Endothelial cell of umbilical vein (primary cell): ENCODE results near the gene BLTP3A. TPM values are rescaled to one million over a fixed set of nuclear protein-coding genes. Genes with fewer than 3 reads are reported as not detected.

Experiments
- BruUV-seq: library from RNA; stranded (reverse); fragments of 400-500 nt; replicated peaks from 2 replicates; lab custom pipeline; 2021; lab: Mats Ljungman, UMichigan
- CTCF ChIA-PET: fragments of 300-600, 350-600 bp; sonication (Branson Sonifier 250); formaldehyde crosslinking; loops from one replicate; lab custom pipeline; 2021; ENCODE audit warnings: antibody characterized with exemption, inconsistent platforms; lab: Charles Lee
- POLR2A ChIA-PET: fragments of 300-600, 350-600 bp; sonication (Branson Sonifier 250); formaldehyde crosslinking; loops from one replicate; lab custom pipeline; 2021; ENCODE audit warnings: antibody characterized with exemption, inconsistent platforms; lab: Charles Lee
- DNase-seq: peaks from one replicate; pipeline ENCODE4 v3.0.0-alpha.2; 2011; ENCODE audit warnings: low read depth, low spot score
- FAIRE-seq: peaks from 2 replicates; lab custom pipeline; 2011; peaks lifted over from hg19 to GRCh38; lab: Jason Lieb, UNC
- H2AFZ ChIP-seq: 2 replicates; pipeline ENCODE4 v1.6.0; 2012; ENCODE audit warnings: low read depth, low read length, control low read depth, inconsistent platforms
- H3K27ac ChIP-seq: 2 replicates; pipeline ENCODE4 v1.5.1; 2011; ENCODE audit warnings: low read depth, mild to moderate bottlenecking, control low read depth, low read length, moderate library complexity; ENCODE audit not compliant: insufficient read depth
- H3K27me3 ChIP-seq, 2 experiments: 2 replicates each; pipeline versions ENCODE4 v1.6.0 to v1.6.1; 2011; ENCODE audit warnings: low read length in 2 of 2, mixed read lengths in 1 of 2; ENCODE audit not compliant: control insufficient read depth in 2 of 2, insufficient read depth in 2 of 2
- H3K36me3 ChIP-seq, 2 experiments: 2 replicates in 1 of 2; 3 replicates in 1 of 2; pipeline ENCODE4 v1.5.1; 2011; ENCODE audit warnings: low read length in 2 of 2, mild to moderate bottlenecking in 1 of 2, moderate library complexity in 1 of 2; ENCODE audit not compliant: control insufficient read depth in 2 of 2, insufficient read depth in 2 of 2; ENCODE audit errors: extremely low read depth in 1 of 2
- H3K4me1 ChIP-seq: 3 replicates; pipeline ENCODE4 v1.5.1; 2011; ENCODE audit warnings: mild to moderate bottlenecking, low read length; ENCODE audit not compliant: control insufficient read depth, insufficient read depth; ENCODE audit errors: extremely low read depth
- H3K4me2 ChIP-seq: 2 replicates; pipeline ENCODE4 v1.6.1; 2011; ENCODE audit warnings: low read length, control low read depth, mixed read lengths; ENCODE audit not compliant: insufficient read depth
- H3K4me3 ChIP-seq, 3 experiments: fragments of 200-600 bp in 1 of 3; sonication (generic), shearing (Covaris generic) in 1 of 3; replicated peaks in 1 of 3; 2 replicates each; pipeline ENCODE4 v1.5.1; 2011 to 2016; ENCODE audit warnings: control low read depth in 3 of 3, low read length in 3 of 3, mild to moderate bottlenecking in 2 of 3, inconsistent platforms in 1 of 3, low read depth in 1 of 3, moderate library complexity in 1 of 3; ENCODE audit not compliant: insufficient read depth in 1 of 3
- H3K79me2 ChIP-seq: 2 replicates; pipeline ENCODE4 v1.6.0; 2012; ENCODE audit warnings: low read length, inconsistent platforms; ENCODE audit not compliant: control insufficient read depth, insufficient read depth
- H3K9ac ChIP-seq: replicated peaks from 2 replicates; pipeline ENCODE3; 2011; ENCODE audit warnings: low read length, control low read depth; ENCODE audit not compliant: insufficient read depth; ENCODE audit errors: extremely low read depth
- H3K9me1 ChIP-seq: replicated peaks from 3 replicates; pipeline ENCODE4 v1.6.0; 2011; ENCODE audit warnings: mild to moderate bottlenecking, low read length; ENCODE audit not compliant: control insufficient read depth, insufficient read depth; ENCODE audit errors: extremely low read depth
- H3K9me3 ChIP-seq: replicated peaks from 2 replicates; pipeline ENCODE4 v1.5.1; 2012; ENCODE audit warnings: low read length, inconsistent platforms; ENCODE audit not compliant: control insufficient read depth, insufficient read depth
- H4K20me1 ChIP-seq: replicated peaks from 2 replicates; pipeline ENCODE3; 2011; ENCODE audit warnings: mild to moderate bottlenecking, low read length; ENCODE audit not compliant: control insufficient read depth, insufficient read depth; ENCODE audit errors: extremely low read depth
- EZH2 ChIP-seq: IDR thresholded peaks from 2 replicates; pipeline ENCODE4 v1.6.1; 2012; ENCODE audit warnings: borderline replicate concordance, low read depth, mild to moderate bottlenecking, moderate library complexity, low read length, inconsistent platforms; ENCODE audit not compliant: severe bottlenecking
- FOS ChIP-seq: IDR thresholded peaks from 2 replicates; pipeline ENCODE4 v1.6.1; 2011; ENCODE audit warnings: mild to moderate bottlenecking, low read length, moderate library complexity, borderline replicate concordance; ENCODE audit not compliant: insufficient read depth
- GATA2 ChIP-seq: IDR thresholded peaks from 2 replicates; pipeline ENCODE4 v1.7.0; 2011; ENCODE audit warnings: low read depth, mild to moderate bottlenecking, moderate library complexity, mixed read lengths, low read length; ENCODE audit not compliant: insufficient read length, insufficient read depth
- JUN ChIP-seq: IDR thresholded peaks from 2 replicates; pipeline ENCODE4 v1.6.1; 2011; ENCODE audit warnings: borderline replicate concordance, low read depth; ENCODE audit not compliant: insufficient read length, insufficient read depth
- MAX ChIP-seq: IDR thresholded peaks from 2 replicates; pipeline ENCODE4 v1.6.1; 2011; ENCODE audit not compliant: insufficient read depth, insufficient read length
- MYC ChIP-seq: IDR thresholded peaks from one replicate; pipeline ENCODE4 v1.6.1; 2011; ENCODE audit warnings: mild to moderate bottlenecking, low read depth, low read length
- POLR2A ChIP-seq: IDR thresholded peaks from 2 replicates; pipeline ENCODE4 v1.6.1; 2012; ENCODE audit warnings: low read depth, mild to moderate bottlenecking, control low read depth, low read length
- POLR2AphosphoS5 ChIP-seq: IDR thresholded peaks from 2 replicates; pipeline ENCODE4 v1.6.1; 2012; ENCODE audit warnings: low read depth, mild to moderate bottlenecking, control low read depth, low read length, moderate library complexity; ENCODE audit not compliant: insufficient read depth
- dilution Hi-C: fragments of 300-500 bp; cut with MboI; formaldehyde crosslinking; loops from one replicate; pipeline ENCODE4 v1.15.0; 2019; ENCODE audit warnings: low sequenced_read_pairs; ENCODE audit not compliant: extremely low pct_ligation_motif_present
- intact Hi-C: fragments of 100-400 bp; cut with micrococcal nuclease; formaldehyde crosslinking; loops from one replicate; pipeline ENCODE4 v1.10.0; 2022
- polyA plus RNA-seq, 4 experiments: library from polyadenylated mRNA; depleted of rRNA in 3 of 4; stranded (reverse) in 3 of 4; unstranded in 1 of 4; fragments of >200 nt; gene quantifications; 2 replicates each; pipeline versions ENCODE4 v1.2.1 to v1.2.3, GENCODE V29; 2011 to 2012; ENCODE audit warnings: missing spikeins in 1 of 4
- total RNA-seq: library from RNA; stranded (reverse); gene quantifications from 2 replicates; pipeline ENCODE4 v1.2.3, GENCODE V29; 2021
- TF ChIP-seq, protein P1 (sequence below), 2 donors: IDR thresholded peaks; 1 replicate in 1 of 2; 2 replicates in 1 of 2; pipeline ENCODE4 v1.5.1; 2011; ENCODE audit warnings: low read length in 2 of 2, mild to moderate bottlenecking in 2 of 2, moderate library complexity in 2 of 2, control low read depth in 1 of 2, inconsistent platforms in 1 of 2, low read depth in 1 of 2; ENCODE audit not compliant: insufficient read depth in 1 of 2; ENCODE audit errors: extremely low read depth in 1 of 2

BLTP3A gene
- total and polyA plus RNA-seq, 2 donors (not counting 3 experiments of a cell fraction or from before 2014, with no cell fraction given): 4.6 to 9.3 TPM

- no peak overlapping the region for H3K4me2 ChIP-seq
- peaks cover 2% of the 10 kb centered on the region for H3K79me2 ChIP-seq
- dilution Hi-C loops: no loop called here
- no peak overlapping the region for H3K9ac ChIP-seq
- intact Hi-C loops: no loop called here
- no peaks in the 10 kb centered on the region for H3K9me1 ChIP-seq
- ChIA-PET CTCF (interaction anchor here (2.9 kb wide), 1 partner anchor 16 kb away, joined by 10 read pairs; no protein-coding TSS in a partner anchor), POLR2A (no interaction called here)
- no peak overlapping the region for H3K4me3 ChIP-seq
- no peak overlapping the region for H2AFZ ChIP-seq
- H3K36me3 ChIP-seq: no peaks in the 10 kb centered on the region
- peaks cover 2% of the 10 kb centered on the region for H4K20me1 ChIP-seq
- no peaks in the 10 kb centered on the region for H3K27me3 ChIP-seq
- TF ChIP-seq, protein P1, sequence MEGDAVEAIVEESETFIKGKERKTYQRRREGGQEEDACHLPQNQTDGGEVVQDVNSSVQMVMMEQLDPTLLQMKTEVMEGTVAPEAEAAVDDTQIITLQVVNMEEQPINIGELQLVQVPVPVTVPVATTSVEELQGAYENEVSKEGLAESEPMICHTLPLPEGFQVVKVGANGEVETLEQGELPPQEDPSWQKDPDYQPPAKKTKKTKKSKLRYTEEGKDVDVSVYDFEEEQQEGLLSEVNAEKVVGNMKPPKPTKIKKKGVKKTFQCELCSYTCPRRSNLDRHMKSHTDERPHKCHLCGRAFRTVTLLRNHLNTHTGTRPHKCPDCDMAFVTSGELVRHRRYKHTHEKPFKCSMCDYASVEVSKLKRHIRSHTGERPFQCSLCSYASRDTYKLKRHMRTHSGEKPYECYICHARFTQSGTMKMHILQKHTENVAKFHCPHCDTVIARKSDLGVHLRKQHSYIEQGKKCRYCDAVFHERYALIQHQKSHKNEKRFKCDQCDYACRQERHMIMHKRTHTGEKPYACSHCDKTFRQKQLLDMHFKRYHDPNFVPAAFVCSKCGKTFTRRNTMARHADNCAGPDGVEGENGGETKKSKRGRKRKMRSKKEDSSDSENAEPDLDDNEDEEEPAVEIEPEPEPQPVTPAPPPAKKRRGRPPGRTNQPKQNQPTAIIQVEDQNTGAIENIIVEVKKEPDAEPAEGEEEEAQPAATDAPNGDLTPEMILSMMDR (IDR thresholded peaks at IDR 0.05; ENCODE audit: extremely low read depth in 1 of 2, insufficient read depth in 1 of 2, low read depth in 1 of 2, low read length in 2 of 2): no peak
- TF ChIP-seq EZH2 (no peak), JUN (no peak), MAX (no peak), GATA2 (no peak), POLR2AphosphoS5 (no peak), POLR2A (no peak), FOS (no peak), MYC (no peak)
- DNase-seq (no peak), FAIRE-seq (no peak)
- peaks cover 21% of the 10 kb centered on the region for H3K4me1 ChIP-seq
- H3K27ac ChIP-seq: no peak overlapping the region
- no peaks in the 10 kb centered on the region for H3K9me3 ChIP-seq
- BruUV-seq: no TSS peak
These were observed 2.0 kb downstream of the BLTP3A start for GRCh38 chr6:34793877-34794276.
